Stimulated activated CD8-positive, alpha-beta memory T cell treated with anti-CD3 and anti-CD28 coated beads, Interleukin-2, amount 100 ng/mL, for 48 hours (primary cell): Measurements from ENCODE around the gene DNAJC18.
"Not testable (repeated sequence)": the region's sequence is repeated elsewhere in the genome, so short reads cannot be mapped to it uniquely, and the experiment has no call there.

Source experiments
- DNase-seq, 2 donors: peaks; one replicate each; pipeline ENCODE4 v3.0.0-alpha.2; 2020; ENCODE audit warnings: low read depth in 2 of 2

The DNAJC18 gene

DNA sequence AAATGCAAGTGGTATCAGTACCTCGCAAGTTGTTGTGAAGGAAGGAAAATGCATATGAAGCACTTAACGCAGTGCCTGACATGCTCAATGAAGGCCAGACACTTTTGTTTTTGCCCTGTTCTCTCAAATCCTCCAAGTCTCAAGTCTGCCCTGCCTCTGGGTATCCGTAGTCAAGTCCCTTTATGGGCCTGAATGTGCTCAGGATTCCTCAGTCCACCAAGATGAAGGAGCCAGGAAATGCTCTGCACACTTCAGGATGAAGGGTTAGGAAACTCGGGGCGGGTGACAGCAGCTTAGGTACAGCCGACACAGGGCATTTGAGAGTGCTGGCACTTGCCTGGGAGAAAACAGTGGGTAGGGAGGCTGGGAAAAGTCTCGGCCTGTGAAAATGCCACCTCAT is 21.9 kb upstream of the DNAJC18 start:
- no peak for DNase-seq

DNA sequence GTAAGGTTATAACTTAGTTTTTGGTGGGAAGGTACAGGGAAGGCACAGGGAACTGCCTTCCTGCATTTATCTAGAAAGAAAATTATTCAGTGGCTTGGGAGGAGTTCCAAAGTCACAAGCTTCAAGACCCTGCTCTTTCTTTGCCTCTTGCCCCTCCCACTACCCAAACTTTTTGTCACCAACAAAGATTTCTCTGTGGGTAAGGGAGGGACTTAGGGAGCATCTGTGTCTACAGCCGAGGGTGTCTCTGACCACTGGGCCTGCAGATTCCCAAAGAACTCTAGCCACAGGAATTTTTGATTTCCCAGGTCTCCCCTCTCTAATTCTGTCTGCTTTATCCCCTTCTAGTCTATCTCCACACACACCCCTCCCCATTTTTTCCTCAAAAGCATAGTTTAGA is 21.1 kb upstream of the DNAJC18 start:
- DNase-seq, result no peak

DNA sequence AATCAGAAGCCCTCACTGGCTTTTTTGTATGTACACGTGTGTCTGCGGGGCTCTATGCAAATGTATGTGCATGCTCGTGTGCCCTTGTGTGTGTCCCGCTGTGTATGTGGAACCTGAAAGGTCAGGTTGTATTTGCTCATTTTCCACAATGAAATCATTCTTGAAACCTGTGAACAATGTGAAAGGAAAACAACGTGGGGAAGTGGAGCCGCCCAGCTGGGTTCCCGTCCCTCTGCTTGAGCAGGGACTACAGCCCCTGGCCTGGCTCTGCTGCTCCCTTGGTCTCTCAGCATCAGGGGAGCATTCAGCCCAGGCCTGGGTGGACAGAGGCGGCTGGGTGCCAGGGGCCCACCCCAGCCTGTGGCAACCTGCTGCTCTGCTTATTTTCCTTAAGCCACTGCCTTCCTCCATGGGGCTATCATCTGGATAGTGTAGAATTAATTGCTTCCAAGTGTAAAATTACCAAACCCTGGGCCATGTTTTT is 20.2 kb upstream of the DNAJC18 start:
- DNase-seq, result no peak

DNA sequence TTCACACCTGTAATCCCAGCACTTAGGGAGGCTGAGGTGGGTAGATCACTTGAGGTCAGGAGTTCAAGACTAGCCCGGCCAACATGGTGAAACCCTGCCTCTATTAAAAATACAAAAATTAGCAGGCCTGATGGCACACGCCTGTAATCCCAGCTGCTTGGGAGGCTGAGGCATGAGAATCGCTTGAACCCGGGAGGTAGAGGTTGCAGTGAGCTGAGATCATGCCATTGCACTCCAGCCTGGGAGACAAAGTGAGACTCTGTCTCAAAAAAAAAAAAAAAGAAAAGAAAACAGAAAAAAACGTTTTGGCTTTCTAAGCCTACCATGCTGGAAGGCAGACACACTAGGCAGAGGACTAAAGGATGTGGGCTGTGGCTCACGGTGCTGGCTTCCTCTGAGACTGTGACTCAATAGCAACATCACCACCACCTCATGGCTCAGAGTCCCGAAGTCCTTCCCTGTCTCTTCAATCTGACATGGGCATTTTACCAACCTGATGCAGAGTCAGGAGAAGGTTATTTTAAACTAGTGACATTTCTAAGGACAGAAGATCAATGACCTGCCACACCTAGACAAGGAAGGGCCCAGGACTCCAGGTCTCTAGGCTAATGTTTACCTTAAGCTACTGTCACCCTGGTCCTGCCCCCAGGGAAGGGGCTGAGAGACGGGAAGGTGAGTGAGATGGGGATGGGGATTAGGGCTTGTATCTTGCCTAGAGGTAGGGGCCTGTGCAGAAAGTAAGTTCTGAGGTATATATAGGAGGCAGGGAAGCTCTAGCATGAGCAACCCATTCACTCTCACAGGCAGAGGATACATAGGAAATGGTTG is 19.5 kb upstream of the DNAJC18 start:
- DNase-seq, result peak in 1 of 2 donors; percentile 65

- no peak for DNase-seq
These were observed 18.5 kb upstream of the DNAJC18 start for GRCh38 chr5:139457653-139458306.

- no peak for DNase-seq
These were observed 17.9 kb upstream of the DNAJC18 start for GRCh38 chr5:139457241-139457640.

DNA sequence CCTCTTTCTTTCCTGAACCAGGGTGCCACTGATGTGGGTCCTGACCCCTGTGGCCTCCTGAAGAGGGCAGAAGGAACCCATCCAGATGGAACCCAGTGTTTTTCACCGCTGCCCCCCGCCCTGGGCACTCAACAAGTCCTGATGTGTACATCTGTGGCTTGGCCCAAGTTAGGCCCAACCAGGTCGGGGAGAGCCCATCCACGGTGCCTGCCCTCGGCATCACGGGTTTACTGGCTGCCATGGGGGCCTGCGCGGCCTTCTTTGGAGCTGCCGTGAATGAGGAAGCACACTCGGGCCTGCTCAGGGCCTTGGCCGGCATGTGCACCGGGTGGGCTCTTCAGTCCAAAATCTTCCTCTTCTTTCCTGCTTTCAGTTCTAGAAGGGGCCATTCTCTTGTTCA is 17.5 kb upstream of the DNAJC18 start:
- DNase-seq, result no peak

DNA sequence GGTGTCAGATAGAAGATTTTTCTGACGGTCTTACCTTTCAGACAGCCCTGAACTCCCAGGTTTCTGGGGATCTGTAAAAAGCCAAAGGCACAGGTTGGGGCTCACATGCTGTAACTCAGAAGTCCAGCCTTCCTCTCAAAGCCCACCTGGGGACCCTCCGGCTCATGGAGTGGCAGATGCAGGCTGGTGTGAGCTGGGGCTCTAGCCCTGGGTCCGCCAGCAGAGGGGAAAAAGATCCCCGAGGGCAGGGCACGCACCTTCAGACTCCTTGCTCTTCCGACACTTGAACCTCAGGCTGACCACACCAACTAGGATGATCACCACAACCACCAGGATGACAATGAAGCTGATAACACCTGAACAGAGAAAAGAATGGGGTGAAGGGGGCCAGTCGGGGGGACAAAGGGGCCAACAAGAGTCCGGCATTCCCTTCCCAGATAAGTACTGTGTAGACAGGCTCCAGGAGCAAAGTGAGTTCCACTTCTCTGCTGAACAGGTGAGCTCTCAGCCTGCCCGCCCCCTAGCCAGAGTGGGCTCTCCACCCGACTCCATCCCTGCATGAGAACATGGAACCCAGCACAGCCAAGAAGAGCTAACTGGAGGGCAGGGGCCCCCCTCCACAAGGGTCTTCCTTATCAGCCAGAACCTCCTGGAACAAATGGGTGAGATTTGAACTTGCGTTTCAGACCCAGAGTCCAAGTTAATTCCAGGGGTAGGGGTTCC is 15.4 kb upstream of the DNAJC18 start:
- DNase-seq, result no peak

- no peak for DNase-seq
These were observed 14.6 kb upstream of the DNAJC18 start for GRCh38 chr5:139453683-139454567.

GRCh38 chr5:139451878-139452660 is 12.7 kb upstream of the DNAJC18 start:
- no peak for DNase-seq

DNA sequence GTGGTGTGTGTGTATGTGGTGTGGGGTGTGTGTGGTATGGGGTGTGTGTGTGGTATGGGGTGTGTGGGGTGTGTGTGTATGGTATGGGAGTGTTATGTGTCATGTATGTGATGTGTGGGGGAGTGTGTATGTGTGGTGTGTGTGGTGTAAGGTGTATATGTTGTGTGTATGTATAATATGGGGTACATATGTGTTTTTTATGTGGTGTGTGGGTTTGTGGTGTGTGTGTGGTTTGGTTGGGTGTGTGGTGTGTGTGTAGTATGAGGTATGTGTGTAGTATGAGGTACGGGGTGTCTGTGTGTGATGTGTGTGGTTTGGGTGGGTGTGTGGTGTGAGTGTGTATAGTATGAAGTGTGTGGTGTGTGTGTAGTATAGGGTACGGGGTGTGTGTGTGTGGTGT is 11.9 kb upstream of the DNAJC18 start:
- DNase-seq, result no peak

GRCh38 chr5:139446956-139447779 is 7.8 kb upstream of the DNAJC18 start:
- DNase-seq, result no peak

DNA sequence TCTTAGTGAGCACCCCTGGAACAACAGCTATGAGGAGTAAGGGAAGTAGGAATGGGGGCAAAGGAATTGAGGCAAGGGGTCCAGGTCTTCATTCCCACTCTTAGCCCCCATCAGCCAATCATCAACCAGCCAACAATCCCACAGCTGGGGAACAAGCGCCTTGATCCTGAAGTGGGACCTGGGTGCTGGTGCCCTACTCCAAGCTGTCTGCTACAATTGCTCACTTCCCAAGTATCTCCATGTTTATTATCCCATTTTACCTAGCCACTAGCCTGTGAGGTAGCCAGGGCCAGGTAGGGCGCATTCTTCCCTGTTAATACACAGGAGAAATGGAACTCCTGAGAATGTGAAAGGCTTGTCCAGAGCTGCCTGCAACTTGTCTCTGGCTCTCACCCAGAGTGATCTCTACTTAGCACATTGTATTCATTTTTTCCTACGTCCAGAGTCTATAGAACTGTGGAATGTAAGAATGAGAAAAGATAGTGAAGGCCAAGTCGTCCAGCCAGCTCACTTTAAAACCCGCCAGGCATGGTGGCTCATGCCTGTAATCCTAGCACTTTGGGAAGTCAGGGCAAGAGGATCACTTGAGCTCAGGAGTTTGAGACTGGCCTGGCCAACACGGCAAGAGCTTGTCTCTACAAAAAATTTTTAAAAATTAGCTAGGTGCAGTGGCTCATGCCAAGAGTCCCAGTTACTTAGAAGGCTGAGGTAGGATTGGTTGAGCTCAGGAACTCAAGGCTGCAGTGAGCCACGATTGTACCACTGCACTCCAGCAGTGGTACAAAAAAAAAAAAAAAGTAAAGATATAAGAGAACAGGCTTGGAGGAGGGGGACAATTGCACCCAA is 6.2 kb upstream of the DNAJC18 start:
- no peak for DNase-seq

GRCh38 chr5:139443831-139444453 is 4.6 kb upstream of the DNAJC18 start:
- no peak for DNase-seq

DNA sequence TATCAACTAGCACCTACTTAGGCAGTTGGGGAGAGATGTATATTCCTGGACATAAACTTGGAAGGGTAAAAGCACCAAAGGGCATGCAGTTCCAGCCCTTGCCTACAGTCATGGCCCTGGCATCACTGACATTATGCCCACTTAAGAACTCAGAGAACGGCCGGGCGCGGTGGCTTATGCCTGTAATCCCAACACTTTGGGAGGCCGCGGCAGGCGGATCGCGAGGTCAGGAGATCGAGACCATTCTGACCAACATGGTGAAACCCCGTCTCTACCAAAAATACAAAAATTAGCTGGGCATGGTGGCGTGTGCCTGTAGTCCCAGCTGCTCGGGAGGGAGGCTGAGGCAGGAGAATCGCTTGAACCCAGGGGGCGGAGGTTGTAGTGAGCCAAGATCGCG is 1.1 kb upstream of the DNAJC18 start:
- not testable (repeated sequence) for DNase-seq

- no peak for DNase-seq
These were observed 665 bp downstream of the DNAJC18 start for GRCh38 chr5:139438707-139439012.

DNA sequence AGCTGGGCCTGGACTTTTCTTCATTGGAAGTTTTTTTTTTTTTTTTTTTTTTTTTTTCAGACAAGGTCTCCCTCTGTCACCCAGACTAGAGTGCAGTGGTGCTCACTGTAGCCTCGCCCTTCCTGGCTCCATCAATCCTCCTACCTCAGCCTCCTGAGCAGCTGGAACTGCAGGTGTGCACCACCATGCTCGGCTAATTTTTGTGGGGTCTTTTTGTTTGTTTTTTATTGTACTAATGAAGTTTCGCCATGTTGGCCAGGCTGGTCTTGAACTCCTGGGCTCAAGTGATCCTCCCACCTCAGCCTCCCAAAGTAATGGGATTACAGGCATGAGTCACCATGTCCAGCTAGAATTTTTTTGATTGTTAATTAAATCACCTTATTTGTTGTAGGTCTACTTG is 3.6 kb downstream of the DNAJC18 start:
- no peak for DNase-seq

- DNase-seq, result no peak
These were observed 7.6 kb downstream of the DNAJC18 start for GRCh38 chr5:139431706-139432105.

DNA sequence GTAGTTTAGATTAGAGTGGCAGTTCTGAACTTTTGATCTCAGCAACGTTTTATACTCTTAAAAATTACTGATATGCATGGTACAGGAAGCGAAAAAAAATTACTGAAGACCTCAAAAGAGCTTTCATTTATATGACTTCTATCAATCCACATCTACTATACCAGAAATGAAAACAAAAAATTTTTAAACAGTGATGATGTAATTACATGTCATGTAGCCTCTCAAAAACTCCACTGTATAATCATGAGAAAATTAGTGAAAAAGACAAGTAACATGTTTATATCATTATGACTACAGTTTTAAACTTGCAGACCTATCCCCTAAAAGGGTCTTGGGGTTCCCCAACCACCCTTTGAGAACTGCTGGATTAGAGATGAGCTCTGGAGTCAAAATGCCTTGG is 9.3 kb downstream of the DNAJC18 start:
- DNase-seq, result no peak
